ENCODE results near the gene OR2D3.

- no peak for TF ChIP-seq CTCF (IDR thresholded peaks at IDR 0.05)
- no peak for TF ChIP-seq POLR2A (IDR thresholded peaks at IDR 0.05)
These were observed 43.9 kb upstream of the OR2D3 start for GRCh38 chr11:6876914-6877313.

Data from breast epithelium (tissue), 3 donors.